OCI-LY1 (cell line): ENCODE measurements around the gene IL1RAPL2.

Source experiments
- H2AFZ ChIP-seq: fragments of 200-600 bp; sonication (generic), shearing (Covaris generic); 2 replicates; pipeline ENCODE4 v1.6.0; 2014; ENCODE audit warnings: antibody characterized with exemption, mild to moderate bottlenecking, low read length
- H3F3A ChIP-seq: fragments of 200-600 bp; sonication (generic), shearing (Covaris generic); 2 replicates; pipeline ENCODE4 v1.6.0; 2014; ENCODE audit warnings: mild to moderate bottlenecking, antibody characterized with exemption, low read length, moderate library complexity; ENCODE audit not compliant: insufficient read depth
- H3K27ac ChIP-seq: fragments of 200-600 bp; sonication (generic); 2 replicates; pipeline ENCODE4 v1.5.1; 2014; ENCODE audit warnings: low read length, mixed run types, mild to moderate bottlenecking, low read depth; ENCODE audit not compliant: poor library complexity, severe bottlenecking
- H3K27me3 ChIP-seq: fragments of 200-600 bp; sonication (generic); 2 replicates; pipeline ENCODE4 v1.6.0; 2014; ENCODE audit warnings: antibody characterized with exemption, mild to moderate bottlenecking, low read length, moderate library complexity; ENCODE audit not compliant: insufficient read depth
- H3K36me3 ChIP-seq: fragments of 200-600 bp; sonication (generic); 2 replicates; pipeline ENCODE4 v1.6.1; 2014; ENCODE audit warnings: mild to moderate bottlenecking, antibody characterized with exemption, low read length, moderate library complexity, mixed read lengths; ENCODE audit not compliant: insufficient read depth
- H3K4me1 ChIP-seq: fragments of 200-600 bp; sonication (generic); 2 replicates; pipeline ENCODE4 v1.5.1; 2014; ENCODE audit warnings: mild to moderate bottlenecking, low read length, moderate library complexity; ENCODE audit not compliant: insufficient read depth, severe bottlenecking
- H3K4me2 ChIP-seq: fragments of 200-600 bp; sonication (generic), shearing (Covaris generic); 2 replicates; pipeline ENCODE4 v1.6.1; 2014; ENCODE audit warnings: low read length
- H3K4me3 ChIP-seq: fragments of 200-600 bp; sonication (generic); 2 replicates; pipeline ENCODE4 v1.5.1; 2014; ENCODE audit warnings: low read length, low read depth, mild to moderate bottlenecking, mixed read lengths; ENCODE audit not compliant: poor library complexity, severe bottlenecking
- H3K79me2 ChIP-seq: fragments of 200-600 bp; shearing (Covaris generic); 2 replicates; pipeline ENCODE4 v1.6.1; 2016; ENCODE audit warnings: mixed run types, low read length, mixed read lengths; ENCODE audit not compliant: insufficient read depth
- H3K9ac ChIP-seq: fragments of 200-600 bp; sonication (generic), shearing (Covaris generic); 2 replicates; pipeline ENCODE4 v1.6.1; 2014; ENCODE audit warnings: mild to moderate bottlenecking, low read length, mixed read lengths
- H3K9me2 ChIP-seq: fragments of 200-600 bp; sonication (generic), shearing (Covaris generic); 2 replicates; pipeline ENCODE4 v1.6.1; 2014; ENCODE audit warnings: low read depth, mild to moderate bottlenecking, low read length, mixed read lengths
- H3K9me3 ChIP-seq: fragments of 200-600 bp; shearing (Covaris generic); 2 replicates; pipeline ENCODE4 v1.6.1; 2014; ENCODE audit warnings: low read length, mixed read lengths
- H4K20me1 ChIP-seq: fragments of 200-600 bp; sonication (generic), shearing (Covaris generic); 2 replicates; pipeline ENCODE4 v1.6.0; 2016; ENCODE audit warnings: mild to moderate bottlenecking, low read length; ENCODE audit not compliant: insufficient read depth
- EZH2 ChIP-seq: fragments of 200-600 bp; sonication (generic), shearing (Covaris generic); IDR thresholded peaks from 2 replicates; pipeline ENCODE4 v1.8.0; 2017; ENCODE audit warnings: borderline replicate concordance, mixed run types, mild to moderate bottlenecking, antibody characterized with exemption, low read length, moderate library complexity, mixed read lengths
- TF ChIP-seq, protein P1 (sequence below): fragments of 200-600 bp; sonication (generic), shearing (Covaris generic); IDR thresholded peaks from 2 replicates; pipeline ENCODE4 v1.5.1; 2017; ENCODE audit warnings: mild to moderate bottlenecking, antibody characterized with exemption, low read length, moderate library complexity, mixed read lengths

The IL1RAPL2 gene

DNA sequence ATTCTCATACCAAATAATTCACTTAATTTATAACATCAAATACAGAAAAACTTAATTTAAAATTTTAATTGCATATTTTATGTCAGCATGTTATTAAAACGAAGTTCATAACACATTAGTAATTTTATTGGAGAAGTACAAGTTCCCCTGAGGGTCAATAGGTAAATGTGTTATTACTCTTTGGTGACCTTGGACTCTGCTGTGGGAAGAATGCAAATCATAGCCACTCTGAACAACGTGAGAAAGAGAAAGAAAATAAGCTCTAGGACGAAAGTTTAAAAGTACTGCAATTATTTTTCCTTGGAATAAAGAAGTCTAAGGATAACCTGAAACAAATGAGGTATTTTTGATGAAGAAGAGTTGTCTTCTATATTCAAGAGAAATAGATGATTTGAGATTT lies 115.2 kb downstream of the IL1RAPL2 start:
- Histone ChIP-seq H3K9ac (no peak overlapping the region), H3K27me3 (no peaks in the 10 kb centered on the region)
- TF ChIP-seq, protein P1, sequence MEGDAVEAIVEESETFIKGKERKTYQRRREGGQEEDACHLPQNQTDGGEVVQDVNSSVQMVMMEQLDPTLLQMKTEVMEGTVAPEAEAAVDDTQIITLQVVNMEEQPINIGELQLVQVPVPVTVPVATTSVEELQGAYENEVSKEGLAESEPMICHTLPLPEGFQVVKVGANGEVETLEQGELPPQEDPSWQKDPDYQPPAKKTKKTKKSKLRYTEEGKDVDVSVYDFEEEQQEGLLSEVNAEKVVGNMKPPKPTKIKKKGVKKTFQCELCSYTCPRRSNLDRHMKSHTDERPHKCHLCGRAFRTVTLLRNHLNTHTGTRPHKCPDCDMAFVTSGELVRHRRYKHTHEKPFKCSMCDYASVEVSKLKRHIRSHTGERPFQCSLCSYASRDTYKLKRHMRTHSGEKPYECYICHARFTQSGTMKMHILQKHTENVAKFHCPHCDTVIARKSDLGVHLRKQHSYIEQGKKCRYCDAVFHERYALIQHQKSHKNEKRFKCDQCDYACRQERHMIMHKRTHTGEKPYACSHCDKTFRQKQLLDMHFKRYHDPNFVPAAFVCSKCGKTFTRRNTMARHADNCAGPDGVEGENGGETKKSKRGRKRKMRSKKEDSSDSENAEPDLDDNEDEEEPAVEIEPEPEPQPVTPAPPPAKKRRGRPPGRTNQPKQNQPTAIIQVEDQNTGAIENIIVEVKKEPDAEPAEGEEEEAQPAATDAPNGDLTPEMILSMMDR = no peak
- no peak for TF ChIP-seq EZH2

DNA sequence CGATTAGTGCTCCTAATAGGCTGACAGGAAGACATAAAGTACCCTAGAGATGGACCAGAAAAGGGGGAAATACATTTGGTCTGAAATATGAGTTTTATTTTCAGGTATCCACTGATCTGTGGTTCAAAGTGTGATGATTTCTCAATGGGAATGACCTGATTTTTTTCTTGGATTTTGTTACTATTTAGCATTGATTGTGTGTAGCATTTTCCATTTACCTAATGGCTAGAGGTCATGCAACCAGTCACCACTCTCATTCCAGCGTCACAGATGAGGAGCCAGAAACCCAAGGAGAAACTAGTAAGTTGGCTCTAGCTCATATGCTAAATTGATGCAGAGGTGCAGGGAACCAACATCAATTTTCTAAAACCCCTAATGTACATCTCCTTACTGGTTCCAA lies 118.1 kb downstream of the IL1RAPL2 start:
- Histone ChIP-seq H2AFZ (no peak overlapping the region), H3K4me2 (no peak overlapping the region), H3F3A (no peaks in the 10 kb centered on the region), H3K9me2 (no peaks in the 10 kb centered on the region), H3K9ac (no peak overlapping the region), H4K20me1 (no peaks in the 10 kb centered on the region), H3K79me2 (no peaks in the 10 kb centered on the region), H3K4me1 (no peaks in the 10 kb centered on the region), H3K36me3 (no peaks in the 10 kb centered on the region), H3K4me3 (no peak overlapping the region), H3K9me3 (no peaks in the 10 kb centered on the region), H3K27me3 (no peaks in the 10 kb centered on the region), H3K27ac (no peak overlapping the region)
- TF ChIP-seq, protein P1 = no peak
- no peak for TF ChIP-seq EZH2

More for the DNA sequence above, 115.2 kb downstream of the IL1RAPL2 start:
- H3K79me2 ChIP-seq = no peaks in the 10 kb centered on the region
- no peaks in the 10 kb centered on the region for H3K9me2 ChIP-seq
- H3K36me3 ChIP-seq = no peaks in the 10 kb centered on the region
- H3K9me3 ChIP-seq = no peaks in the 10 kb centered on the region
- no peak overlapping the region for H3K27ac ChIP-seq
- no peak overlapping the region for H3K4me3 ChIP-seq
- no peak overlapping the region for H2AFZ ChIP-seq
- H3K4me2 ChIP-seq = no peak overlapping the region
- no peaks in the 10 kb centered on the region for H3F3A ChIP-seq
- no peaks in the 10 kb centered on the region for H3K4me1 ChIP-seq
- H4K20me1 ChIP-seq = no peaks in the 10 kb centered on the region

DNA sequence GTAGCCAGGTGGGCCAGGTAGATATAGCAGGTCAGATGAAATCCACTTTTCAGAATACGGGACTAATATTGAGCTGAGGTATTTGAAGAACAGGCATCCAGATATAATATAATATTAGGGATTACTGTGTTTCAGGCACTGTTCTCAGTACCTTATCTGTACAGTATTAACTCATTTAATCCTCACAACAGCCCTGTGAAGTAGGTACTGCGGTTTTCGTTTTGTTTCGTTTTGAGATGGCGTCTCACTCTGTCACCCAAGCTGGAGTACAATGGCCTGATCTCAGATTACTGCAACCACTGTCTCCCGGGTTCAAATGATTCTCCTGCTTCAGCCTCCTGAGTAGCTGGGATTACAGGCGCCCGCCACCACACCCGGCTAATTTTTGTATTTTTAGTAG lies 129.6 kb downstream of the IL1RAPL2 start:
- no peak overlapping the region for H3K4me3 ChIP-seq
- no peak overlapping the region for H3K27ac ChIP-seq
- no peaks in the 10 kb centered on the region for H3F3A ChIP-seq
- H3K9ac ChIP-seq = no peak overlapping the region
- no peaks in the 10 kb centered on the region for H3K9me3 ChIP-seq
- H3K79me2 ChIP-seq = no peaks in the 10 kb centered on the region
- TF ChIP-seq, protein P1 = no peak
- no peak for TF ChIP-seq EZH2
- H3K9me2 ChIP-seq = no peaks in the 10 kb centered on the region
- H3K36me3 ChIP-seq = no peaks in the 10 kb centered on the region
- no peaks in the 10 kb centered on the region for H3K27me3 ChIP-seq
- H4K20me1 ChIP-seq = no peaks in the 10 kb centered on the region
- H3K4me2 ChIP-seq = no peak overlapping the region
- H3K4me1 ChIP-seq = no peaks in the 10 kb centered on the region
- H2AFZ ChIP-seq = no peak overlapping the region
